Sigmoid colon (tissue), 7 donors: Measurements from ENCODE around the gene ZNF285. TPM values are rescaled to one million over a fixed set of nuclear protein-coding genes. Genes with fewer than 3 reads are reported as not detected.
"Not testable (repeated sequence)": the region's sequence is repeated elsewhere in the genome, so short reads cannot be mapped to it uniquely, and the experiment has no call there.

Experiments used
- DNase-seq: peaks from one replicate; pipeline ENCODE4 v3.0.0-alpha.2; 2019
- H3K27ac ChIP-seq, 4 donors: fragments of 200-600 bp; sonication (generic); one replicate each; pipeline ENCODE4 v1.5.1; 2016 to 2019; ENCODE audit warnings: mild to moderate bottlenecking in 1 of 4
- H3K27me3 ChIP-seq, 3 donors: fragments of 200-600 bp; sonication (generic); one replicate each; pipeline ENCODE4 v1.5.1; 2019; ENCODE audit warnings: mild to moderate bottlenecking in 1 of 3
- H3K36me3 ChIP-seq, 4 donors: fragments of 200-600 bp; sonication (generic); one replicate each; pipeline ENCODE4 v1.5.1; 2016 to 2019
- H3K4me1 ChIP-seq, 4 donors: fragments of 200-600 bp; sonication (generic); one replicate each; pipeline ENCODE4 v1.5.1; 2017 to 2019
- H3K4me3 ChIP-seq, 4 donors: fragments of 200-600 bp; sonication (generic); one replicate each; pipeline ENCODE4 v1.5.1; 2017 to 2019; ENCODE audit warnings: mild to moderate bottlenecking in 2 of 4, moderate library complexity in 1 of 4
- H3K9me3 ChIP-seq, 4 donors: fragments of 200-600 bp in 3 of 4; sonication (generic) in 3 of 4; one replicate each; pipeline versions ENCODE4 v1.5.1 to v1.6.1; 2013 to 2019
- EP300 ChIP-seq, 4 donors: sonication (generic); formaldehyde crosslinking; IDR thresholded peaks; one replicate each; pipeline ENCODE4 v1.6.1; 2017; ENCODE audit warnings: antibody characterized with exemption in 4 of 4
- POLR2A ChIP-seq, 2 donors: fragments of 450-650 bp; IDR thresholded peaks; one replicate each; pipeline ENCODE4 v1.6.1; 2016; ENCODE audit warnings: antibody characterized with exemption in 2 of 2, mild to moderate bottlenecking in 2 of 2, moderate library complexity in 2 of 2
- POLR2AphosphoS5 ChIP-seq, 4 donors: sonication (generic); formaldehyde crosslinking; IDR thresholded peaks; one replicate each; pipeline ENCODE4 v1.6.1; 2017; ENCODE audit warnings: antibody characterized with exemption in 4 of 4
- WGBS, 2 donors: extraction: QIAGEN DNeasy Blood & Tissue Kit; methylation state at CpG; one replicate each; pipeline ENCODE4 v1.1.7; 2013; 5-methylcytosine and 5-hydroxymethylcytosine counted together
- intact Hi-C: fragments of 100-400 bp; cut with DNase I; formaldehyde crosslinking; loops from one replicate; pipeline ENCODE4 v1.15.1; 2023
- polyA plus RNA-seq, 3 donors: library from polyadenylated mRNA; stranded (reverse); fragments of 200-250 nt; gene quantifications; one replicate each; pipeline ENCODE4 v1.2.3, GENCODE V29; 2013
- total RNA-seq, 4 donors: library from RNA; depleted of rRNA; stranded (reverse); fragments of >200 nt; gene quantifications; one replicate each; pipeline ENCODE4 v1.1.0, GENCODE V29; 2016
- TF ChIP-seq, protein P1 (sequence below), 4 experiments: fragments of 450-650 bp in 3 of 4; fragments of 200-600 bp in 1 of 4; IDR thresholded peaks; one replicate each; pipeline ENCODE4 v1.5.1; 2016 to 2019; ENCODE audit warnings: antibody characterized with exemption in 4 of 4, mild to moderate bottlenecking in 3 of 4, moderate library complexity in 2 of 4
- donor health status: healthy with polysubstance abuse.
- donor health status: Bipolar disorder and iron deficiency.
- donor health status: healthy.

The ZNF285 gene
- total RNA-seq: 1 to 10 TPM; 3.2 to 6.3 (median 5.0) TPM
- polyA plus RNA-seq: 1 to 10 TPM in 2 of 3 donors, under 1 TPM in 1; 0.23 to 1.4 (median 1.2) TPM

DNA sequence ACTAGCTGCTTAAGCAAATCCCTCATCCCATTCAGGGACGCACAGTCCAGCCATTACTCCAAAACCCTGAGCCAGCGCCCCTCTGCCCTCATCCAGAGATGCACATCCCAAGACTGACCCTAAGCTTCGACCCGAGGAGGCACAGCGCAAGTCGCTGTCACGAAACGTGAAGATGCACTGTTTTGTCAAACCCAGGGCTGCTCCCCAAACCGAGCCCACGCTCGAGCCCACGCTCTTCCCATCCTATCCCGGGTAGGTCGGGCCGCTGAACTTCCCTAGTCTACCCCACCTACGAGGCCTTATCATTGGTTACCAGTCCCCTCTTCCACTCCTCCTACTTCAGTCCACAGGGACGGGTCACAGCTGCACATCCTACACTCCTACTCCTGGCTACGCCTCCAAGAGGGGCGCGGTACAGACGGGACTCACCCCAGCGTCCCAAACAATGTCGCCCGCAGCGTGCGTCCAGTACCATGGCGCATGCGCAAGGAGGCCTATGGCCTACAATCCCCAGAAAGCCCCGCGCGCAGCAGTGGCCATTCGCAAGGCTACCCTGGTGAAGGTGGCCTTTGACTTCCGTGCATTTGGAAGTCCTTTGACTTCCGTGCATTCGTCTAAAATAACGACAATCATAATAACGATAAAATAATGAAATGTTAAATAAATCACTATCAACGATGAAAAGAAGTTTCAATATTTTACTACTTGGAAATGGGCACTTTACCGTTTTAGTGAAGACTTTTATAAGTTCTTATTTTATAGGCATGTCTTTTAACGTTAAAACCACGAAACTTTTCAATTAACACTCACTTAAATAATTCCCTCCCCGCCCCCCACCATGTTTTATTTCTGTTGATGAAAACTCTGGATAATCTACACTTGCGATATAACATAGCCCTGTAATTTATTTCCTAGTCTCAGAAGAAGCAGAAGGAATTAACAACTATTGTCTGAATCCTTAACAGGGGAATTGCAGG lies at the start of gene ZNF285:
ZNF285 (minus strand) TSS at position 470 of the 977 bp plus-strand sequence. CDS start 4,395 bp downstream, outside the sequence.
- WGBS, 2 donors: 7% methylated on average over 43 of the region's 43 CpGs
- intact Hi-C loops: loop anchor here (2.0 kb wide), 1 partner anchor 45 kb away; the partner anchor contains the start of gene ZNF112

DNA sequence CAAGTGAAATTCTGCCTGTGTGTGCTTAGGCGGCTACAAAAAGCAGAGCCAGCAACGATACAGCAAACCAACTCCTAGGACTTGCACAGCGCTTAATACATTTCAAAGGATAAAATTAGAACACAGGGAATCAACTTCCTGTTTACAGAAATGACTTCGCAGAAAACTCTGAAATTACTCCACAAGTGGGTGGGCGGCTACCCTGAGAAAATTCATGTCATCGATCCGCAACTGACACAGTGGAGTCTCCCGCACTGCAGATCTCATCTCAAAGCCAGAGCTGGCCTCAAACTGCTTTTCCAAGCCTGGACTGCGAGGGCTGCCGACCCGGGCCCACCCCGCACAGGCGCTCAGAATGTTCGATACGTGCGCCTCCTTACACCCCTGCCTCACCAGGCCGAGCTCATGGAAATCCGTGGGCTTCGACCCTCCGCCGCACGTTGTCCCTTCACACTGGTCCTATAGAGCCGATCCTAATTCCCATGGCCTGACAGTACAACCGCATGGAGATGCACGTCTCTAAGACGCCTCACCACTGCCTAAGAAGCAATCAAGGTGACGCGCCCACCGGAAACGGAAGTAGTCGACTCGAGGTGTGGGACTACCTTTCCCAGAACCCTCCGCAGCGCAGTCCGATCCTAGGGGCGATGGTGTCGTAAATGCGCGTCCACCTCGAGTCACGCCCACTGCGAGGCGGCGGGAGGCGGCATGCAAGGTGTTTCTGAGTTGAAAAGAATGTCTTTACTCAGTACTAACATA lies 46.7 kb upstream of the ZNF285 start, which contains the start of gene ZNF229:
ZNF229 (minus strand) TSS at position 557 of the 759 bp plus-strand sequence. CDS start 5,625 bp downstream, outside the sequence.
- intact Hi-C loops: no loop called here
- H3K36me3 ChIP-seq: peaks cover 0 to 36% (median 11%) of the 10 kb centered on the region in 4 donors
- H3K4me1 ChIP-seq: peaks cover 0 to 13% (median 3%) of the 10 kb centered on the region in 4 donors
- peaks cover 0 to 38% (median 13%) of the 10 kb centered on the region in 4 donors for H3K9me3 ChIP-seq
- H3K4me3 ChIP-seq: peak within 1 kb of the TSS; percentile 51 to 71 (median 60)
- TF ChIP-seq POLR2A (IDR thresholded peaks at IDR 0.05) (no peak), POLR2AphosphoS5 (IDR thresholded peaks at IDR 0.05) (peak in 2 of 4 donors; percentile 49 to 66)
- peak within 1 kb of the TSS; percentile 40 to 57 (median 46) for H3K27ac ChIP-seq
- H3K27me3 ChIP-seq: no peaks in the 10 kb centered on the region
- DNase-seq: peak; percentile 92
- WGBS, 2 donors: 4 to 12% methylated on average over 45 of the region's 45 CpGs

More for the DNA sequence above, at the start of gene ZNF285:
- no peaks in the 10 kb centered on the region for H3K9me3 ChIP-seq
- H3K4me1 ChIP-seq: no peaks in the 10 kb centered on the region
- H3K36me3 ChIP-seq: peaks cover 0 to 7% (median 2%) of the 10 kb centered on the region in 4 donors
- H3K4me3 ChIP-seq: peak within 1 kb of the TSS; percentile 37 to 59 (median 53)
- no peak for TF ChIP-seq POLR2A (IDR thresholded peaks at IDR 0.05)
- peak in 2 of 4 donors; percentile 35 to 55 for TF ChIP-seq POLR2AphosphoS5 (IDR thresholded peaks at IDR 0.05)
- peak within 1 kb of the TSS; percentile 21 to 61 (median 50) for H3K27ac ChIP-seq
- H3K27me3 ChIP-seq: no peaks in the 10 kb centered on the region
- peak; percentile 95 for DNase-seq

DNA sequence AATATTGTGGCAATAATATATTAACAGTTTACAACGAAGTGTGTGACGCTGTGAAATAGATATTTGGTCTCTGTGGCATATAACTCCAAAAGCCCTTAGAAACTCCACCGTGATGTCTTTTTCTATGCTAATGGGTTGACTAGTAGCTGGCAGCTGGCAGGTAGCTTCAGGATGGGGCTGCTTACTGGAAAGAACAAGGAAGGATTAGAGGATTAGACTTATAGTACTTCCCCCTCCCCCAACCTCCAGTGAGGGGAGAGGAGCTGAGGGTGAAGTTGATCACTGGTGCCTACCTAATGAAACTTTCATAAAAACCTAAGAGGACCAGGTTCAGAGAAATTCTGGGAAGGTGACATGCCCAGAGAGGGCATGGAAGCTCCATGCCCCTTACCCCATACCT lies 37.0 kb upstream of the ZNF285 start:
- WGBS, 2 donors: 94 to 97% methylated on average over 3 of the region's 3 CpGs
- Histone ChIP-seq H3K27me3 (no peaks in the 10 kb centered on the region), H3K9me3 (peaks cover 11 to 41% (median 33%) of the 10 kb centered on the region in 4 donors), H3K36me3 (peaks cover 0 to 98% (median 50%) of the 10 kb centered on the region in 4 donors), H3K4me3 (no peak overlapping the region), H3K27ac (no peak overlapping the region), H3K4me1 (no peaks in the 10 kb centered on the region)
- TF ChIP-seq POLR2A (IDR thresholded peaks at IDR 0.05) (no peak), EP300 (IDR thresholded peaks at IDR 0.05) (no peak), POLR2AphosphoS5 (IDR thresholded peaks at IDR 0.05) (no peak)
- TF ChIP-seq, protein P1, sequence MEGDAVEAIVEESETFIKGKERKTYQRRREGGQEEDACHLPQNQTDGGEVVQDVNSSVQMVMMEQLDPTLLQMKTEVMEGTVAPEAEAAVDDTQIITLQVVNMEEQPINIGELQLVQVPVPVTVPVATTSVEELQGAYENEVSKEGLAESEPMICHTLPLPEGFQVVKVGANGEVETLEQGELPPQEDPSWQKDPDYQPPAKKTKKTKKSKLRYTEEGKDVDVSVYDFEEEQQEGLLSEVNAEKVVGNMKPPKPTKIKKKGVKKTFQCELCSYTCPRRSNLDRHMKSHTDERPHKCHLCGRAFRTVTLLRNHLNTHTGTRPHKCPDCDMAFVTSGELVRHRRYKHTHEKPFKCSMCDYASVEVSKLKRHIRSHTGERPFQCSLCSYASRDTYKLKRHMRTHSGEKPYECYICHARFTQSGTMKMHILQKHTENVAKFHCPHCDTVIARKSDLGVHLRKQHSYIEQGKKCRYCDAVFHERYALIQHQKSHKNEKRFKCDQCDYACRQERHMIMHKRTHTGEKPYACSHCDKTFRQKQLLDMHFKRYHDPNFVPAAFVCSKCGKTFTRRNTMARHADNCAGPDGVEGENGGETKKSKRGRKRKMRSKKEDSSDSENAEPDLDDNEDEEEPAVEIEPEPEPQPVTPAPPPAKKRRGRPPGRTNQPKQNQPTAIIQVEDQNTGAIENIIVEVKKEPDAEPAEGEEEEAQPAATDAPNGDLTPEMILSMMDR (IDR thresholded peaks at IDR 0.05): no peak
- intact Hi-C loops: no loop called here
- no peak for DNase-seq

DNA sequence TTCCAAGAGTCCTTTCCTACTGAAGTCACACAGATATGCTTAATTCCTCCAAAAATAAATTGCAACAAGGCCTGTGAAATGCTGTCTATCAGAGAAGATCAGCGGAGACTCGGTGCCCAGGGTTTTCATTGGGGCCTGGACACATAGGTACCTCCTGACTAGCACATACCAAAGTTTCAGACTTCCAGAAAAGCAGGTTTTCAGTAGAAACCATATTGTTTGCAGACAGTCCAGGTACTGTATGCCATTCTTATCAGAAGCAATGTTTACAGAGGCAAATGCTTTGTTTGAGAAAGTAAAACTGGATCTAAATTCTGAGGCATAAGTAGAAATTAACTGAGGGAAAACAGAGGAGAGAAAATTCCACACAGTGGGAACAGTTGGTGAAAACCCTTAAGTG lies 34.0 kb upstream of the ZNF285 start:
- no peak overlapping the region for H3K27ac ChIP-seq
- no peaks in the 10 kb centered on the region for H3K27me3 ChIP-seq
- peaks cover 0 to 92% (median 48%) of the 10 kb centered on the region in 4 donors for H3K36me3 ChIP-seq
- intact Hi-C loops: no loop called here
- no peaks in the 10 kb centered on the region for H3K4me1 ChIP-seq
- DNase-seq: no peak
- H3K4me3 ChIP-seq: no peak overlapping the region
- WGBS, 2 donors: 93 to 95% methylated on average over 2 of the region's 2 CpGs
- TF ChIP-seq EP300 (IDR thresholded peaks at IDR 0.05) (no peak), POLR2AphosphoS5 (IDR thresholded peaks at IDR 0.05) (no peak), POLR2A (IDR thresholded peaks at IDR 0.05) (no peak)
- TF ChIP-seq, protein P1 (IDR thresholded peaks at IDR 0.05): no peak
- H3K9me3 ChIP-seq: peaks cover 8 to 55% (median 47%) of the 10 kb centered on the region in 4 donors

DNA sequence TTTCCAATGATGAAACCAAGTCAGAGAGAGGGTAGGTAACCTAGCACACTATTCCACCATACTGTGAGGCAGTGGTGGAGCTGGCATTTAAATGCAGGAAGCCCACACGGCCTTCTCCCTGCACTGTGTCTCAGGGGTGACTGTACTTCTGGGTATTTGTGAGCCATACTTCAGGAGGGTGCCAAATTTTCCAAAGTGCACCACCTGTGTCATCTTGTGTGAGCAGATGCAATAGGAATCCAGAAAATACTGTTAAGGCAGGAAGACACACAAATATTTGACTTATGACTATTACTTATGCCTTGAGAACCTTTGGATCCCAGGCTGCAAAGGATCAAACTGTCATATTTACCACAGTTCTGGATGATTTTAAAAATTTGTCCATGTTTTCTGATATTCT lies 29.5 kb upstream of the ZNF285 start:
- Histone ChIP-seq H3K4me1 (no peaks in the 10 kb centered on the region), H3K27me3 (no peaks in the 10 kb centered on the region), H3K36me3 (peaks cover 6 to 76% (median 51%) of the 10 kb centered on the region in 4 donors), H3K4me3 (no peak overlapping the region), H3K9me3 (peaks cover 40 to 82% (median 72%) of the 10 kb centered on the region in 4 donors), H3K27ac (no peak overlapping the region)
- no peak for DNase-seq
- TF ChIP-seq, protein P1 (IDR thresholded peaks at IDR 0.05): no peak
- TF ChIP-seq EP300 (IDR thresholded peaks at IDR 0.05) (no peak), POLR2A (IDR thresholded peaks at IDR 0.05) (no peak), POLR2AphosphoS5 (IDR thresholded peaks at IDR 0.05) (no peak)
- 81 to 87% methylated on average over 1 of the region's 1 CpG for WGBS, 2 donors
- intact Hi-C loops: no loop called here

DNA sequence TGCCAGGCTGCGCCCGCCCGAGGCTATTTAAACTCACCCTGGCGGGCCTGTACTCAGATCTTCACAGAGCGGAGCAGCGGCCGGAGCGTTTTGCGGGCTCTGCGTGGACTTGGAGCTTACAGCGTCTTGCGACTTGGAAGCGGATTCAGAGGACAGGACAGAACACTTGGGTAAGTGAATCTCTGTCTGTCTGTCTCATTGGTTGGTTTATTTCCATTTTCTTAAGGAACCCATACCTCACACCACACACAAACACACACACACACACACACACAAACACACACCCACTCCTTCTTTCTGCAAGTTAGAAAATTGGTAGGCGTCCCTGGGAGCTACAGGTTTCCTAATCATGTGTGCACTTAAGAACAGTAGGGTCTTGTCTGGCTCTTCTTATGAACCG lies 14.1 kb upstream of the ZNF285 start:
- H3K4me3 ChIP-seq, DNase-seq, H3K27me3 ChIP-seq, H3K36me3 ChIP-seq, H3K27ac ChIP-seq, intact Hi-C loops, H3K4me1 ChIP-seq: not testable (repeated sequence)
- H3K9me3 ChIP-seq: peaks cover 0 to 16% (median 11%) of the 10 kb centered on the region in 4 donors
- WGBS, 2 donors: 86 to 94% methylated on average over 8 to 15 of the region's 15 CpGs

DNA sequence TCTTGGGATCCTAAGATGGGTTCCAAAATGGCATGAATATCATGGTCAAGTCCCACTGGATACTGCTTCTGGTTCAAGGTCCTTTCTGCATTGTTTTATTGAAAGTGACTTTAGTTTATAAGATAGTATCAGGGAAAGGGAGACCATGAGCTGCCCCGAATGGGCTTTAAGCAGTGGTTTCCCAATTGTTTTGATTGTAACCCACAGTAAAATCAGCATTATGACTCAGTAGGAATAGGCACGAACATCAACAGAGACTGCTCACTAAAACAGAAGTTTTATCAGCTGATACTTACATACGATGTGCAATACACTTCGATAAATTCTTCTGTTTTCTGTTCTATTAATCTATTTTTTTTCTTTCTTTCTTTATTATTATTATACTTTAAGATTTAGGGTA lies 12.1 kb downstream of the ZNF285 start:
- Histone ChIP-seq H3K9me3 (peaks cover 0 to 27% (median 1%) of the 10 kb centered on the region in 4 donors), H3K36me3 (peaks cover 11 to 68% (median 36%) of the 10 kb centered on the region in 4 donors)
- H3K27me3 ChIP-seq, H3K27ac ChIP-seq, H3K4me1 ChIP-seq, intact Hi-C loops, DNase-seq, H3K4me3 ChIP-seq: not testable (repeated sequence)
- WGBS, 2 donors: 95% methylated on average over 4 of the region's 4 CpGs
